Ovary (tissue), 9 donors: ENCODE data around the gene SLC22A12. TPM values are rescaled to one million over a fixed set of nuclear protein-coding genes. Genes with fewer than 3 reads are reported as not detected.
A peak's percentile ranks its signal among the peaks of the same experiment; 100 is the strongest.

ENCODE experiments used
- DNase-seq, 5 donors: peaks; one replicate each; pipeline ENCODE4 v3.0.0-alpha.2; 2019 to 2020
- H3K27ac ChIP-seq, 2 donors: fragments of 200-600 bp; one replicate each; pipeline versions ENCODE4 v1.5.1 to v1.8.0; 2019 to 2022
- H3K27me3 ChIP-seq: fragments of 200-600 bp; one replicate; pipeline ENCODE4 v1.8.0; 2022
- H3K36me3 ChIP-seq: fragments of 200-600 bp; sonication (generic); one replicate; pipeline ENCODE4 v1.5.1; 2019
- H3K4me1 ChIP-seq: one replicate; pipeline ENCODE4 v1.8.1; 2013; ENCODE audit warnings: mild to moderate bottlenecking, moderate library complexity; ENCODE audit not compliant: insufficient read depth
- H3K4me3 ChIP-seq: fragments of 200-600 bp; sonication (generic); one replicate; pipeline ENCODE4 v1.5.1; 2017
- H3K9me3 ChIP-seq, 2 donors: fragments of 200-600 bp in 1 of 2; sonication (generic) in 1 of 2; one replicate each; pipeline versions ENCODE4 v1.5.1 to v1.8.1; 2013 to 2019; ENCODE audit warnings: mild to moderate bottlenecking in 1 of 2, moderate library complexity in 1 of 2
- CTCF ChIP-seq, 3 donors: fragments of 450-650 bp in 2 of 3; fragments of 200-600 bp in 1 of 3; IDR thresholded peaks; one replicate each; pipeline versions ENCODE4 v1.5.1 to v1.8.0; 2016 to 2022; ENCODE audit warnings: antibody characterized with exemption in 3 of 3, mild to moderate bottlenecking in 1 of 3
- EP300 ChIP-seq: sonication (generic); formaldehyde crosslinking; IDR thresholded peaks from one replicate; pipeline ENCODE4 v1.6.1; 2017; ENCODE audit warnings: antibody characterized with exemption
- POLR2A ChIP-seq: fragments of 450-650 bp; IDR thresholded peaks from one replicate; pipeline ENCODE4 v1.6.1; 2017; ENCODE audit warnings: antibody characterized with exemption, mild to moderate bottlenecking, moderate library complexity
- WGBS, 3 donors: extraction: QIAGEN DNeasy Blood & Tissue Kit in 1 of 3; methylation state at CpG; one replicate each; pipeline versions ENCODE4 v1.1.5 to v1.1.7; 2013 to 2017; 5-methylcytosine and 5-hydroxymethylcytosine counted together
- intact Hi-C, 4 donors: fragments of 100-400 bp; cut with DNase I; formaldehyde crosslinking; loops; one replicate each; pipeline versions ENCODE4 v1.11.0 to v1.15.1; 2022 to 2023
- polyA plus RNA-seq, 2 donors: library from polyadenylated mRNA; stranded (reverse); fragments of 200-250 nt in 1 of 2; fragments of 350-450 nt in 1 of 2; fragmentation: Illumina TruSeq in 1 of 2; extraction: RNeasy Lipid Tissue Mini Kit (QIAGEN cat#74804) in 1 of 2; gene quantifications; one replicate each; pipeline ENCODE4 v1.2.3, GENCODE V29; 2013 to 2014
- total RNA-seq, 7 donors: library from RNA; depleted of rRNA in 2 of 7; stranded (reverse); fragments of >200 nt in 2 of 7; fragmentation: NEBNext Ultra II Directional in 3 of 7; extraction: Animal tissue kit (Norgen Biotek cat#: 25700) in 3 of 7; gene quantifications; one replicate each; pipeline versions ENCODE4 v1.1.0 to v1.2.4, GENCODE V29; 2016 to 2023
- donor health status: DM: no; HTN: no; CAD: no; lungs with moderate emphysema.
- donor health status: DM: no; HTN: no; CAD: no.
- donor health status: Bipolar disorder and iron deficiency.
- donor health status: DM: yes; HTN: yes; CAD: no.
- donor health status: DM: no; HTN: no; CAD: no.
- donor health status: DM: yes; HTN: yes; CAD: no.

SLC22A12 gene
- total and polyA plus RNA-seq, 9 donors: not detected

DNA sequence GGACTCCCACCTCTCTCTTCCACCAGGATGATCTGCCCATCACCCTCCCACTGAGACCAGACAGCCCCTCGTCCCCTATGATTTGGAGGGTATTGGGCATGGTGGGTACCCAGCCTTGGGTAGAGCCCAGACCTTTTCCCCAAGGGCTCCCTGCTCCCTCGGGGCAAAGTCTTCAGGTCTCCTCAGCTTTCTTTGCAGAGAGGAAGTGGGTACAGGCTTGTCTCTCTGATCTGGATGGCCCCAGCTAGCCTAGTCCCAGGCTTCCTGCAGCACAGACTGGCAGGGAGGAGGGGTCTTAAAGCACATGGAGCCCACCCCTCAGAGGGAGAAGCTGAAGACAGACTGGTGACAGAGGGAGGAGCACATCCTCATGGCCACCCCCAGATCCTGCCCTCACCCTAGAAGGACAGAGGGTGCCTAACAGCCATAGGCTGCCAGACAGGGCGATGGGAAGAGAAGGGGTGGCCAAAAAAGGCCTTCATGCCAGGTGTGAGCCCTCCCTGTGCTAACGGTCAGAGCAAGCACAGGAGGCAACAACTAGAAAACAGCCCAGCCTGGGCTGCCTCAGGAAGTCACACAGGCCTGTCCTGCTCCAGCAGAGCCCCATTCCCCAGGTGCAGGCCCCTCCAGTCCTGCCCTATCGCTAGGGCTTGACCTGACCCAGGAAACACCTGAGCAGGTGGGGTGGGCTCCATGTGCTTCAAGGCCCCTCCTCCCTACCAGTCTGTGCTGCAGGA is 30.4 kb downstream of the SLC22A12 start:
- TF ChIP-seq EP300: no peak
- no peak for TF ChIP-seq POLR2A
- no peak for TF ChIP-seq CTCF (IDR thresholded peaks at IDR 0.05)
- peak overlapping the region; percentile 45 to 88 for H3K27ac ChIP-seq
- WGBS, 3 donors: 81 to 90% (median 87%) methylated on average over 5 of the region's 5 CpGs

DNA sequence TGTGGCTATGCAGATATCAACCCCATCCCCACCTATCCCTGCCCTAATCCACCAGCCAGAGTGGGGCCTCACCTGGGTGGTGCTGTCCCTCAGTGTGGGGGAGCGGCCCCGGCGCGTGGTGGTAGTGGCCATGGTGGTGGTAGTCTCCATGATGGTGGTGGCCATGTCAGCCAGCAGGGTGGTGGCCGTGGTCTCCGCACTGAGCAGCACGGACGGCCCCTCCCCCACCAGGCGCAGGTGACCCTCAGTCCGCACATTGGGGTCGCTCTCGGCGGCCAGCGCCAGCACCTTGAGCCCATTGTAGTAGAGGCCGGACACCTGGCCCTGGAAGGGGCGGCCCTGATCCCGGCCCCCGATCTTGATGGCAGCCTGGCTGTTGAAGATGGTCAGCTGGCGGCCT is 31.7 kb downstream of the SLC22A12 start:
- Histone ChIP-seq H3K27me3 (no peaks in the 10 kb centered on the region), H3K4me3 (no peak overlapping the region), H3K9me3 (no peaks in the 10 kb centered on the region), H3K36me3 (no peaks in the 10 kb centered on the region), H3K4me1 (peaks cover 35% of the 10 kb centered on the region), H3K27ac (no peak overlapping the region)
- DNase-seq: no peak
- TF ChIP-seq POLR2A (no peak), CTCF (IDR thresholded peaks at IDR 0.05) (no peak), EP300 (no peak)
- intact Hi-C loops: no loop called here
- WGBS, 3 donors: 93 to 95% (median 93%) methylated on average over 15 to 19 of the region's 19 CpGs

More for the DNA sequence above, 30.4 kb downstream of the SLC22A12 start:
- Histone ChIP-seq H3K36me3 (no peaks in the 10 kb centered on the region), H3K27me3 (no peaks in the 10 kb centered on the region), H3K4me3 (no peak overlapping the region), H3K9me3 (no peaks in the 10 kb centered on the region), H3K4me1 (peaks cover 35% of the 10 kb centered on the region)
- intact Hi-C loops: no loop called here
- no peak for DNase-seq

- 82 to 89% (median 88%) methylated on average over 4 of the region's 4 CpGs for WGBS, 3 donors
- no peaks in the 10 kb centered on the region for H3K36me3 ChIP-seq
- H3K27ac ChIP-seq: no peak overlapping the region
- no peak overlapping the region for H3K4me3 ChIP-seq
- DNase-seq: no peak
- TF ChIP-seq POLR2A: no peak
- no peak for TF ChIP-seq CTCF (IDR thresholded peaks at IDR 0.05)
- TF ChIP-seq EP300: no peak
- H3K4me1 ChIP-seq: peaks cover 19% of the 10 kb centered on the region
- H3K27me3 ChIP-seq: no peaks in the 10 kb centered on the region
- no peaks in the 10 kb centered on the region for H3K9me3 ChIP-seq
- intact Hi-C loops: no loop called here
These were observed 34.0 kb downstream of the SLC22A12 start for GRCh38 chr11:64624883-64625481.

DNA sequence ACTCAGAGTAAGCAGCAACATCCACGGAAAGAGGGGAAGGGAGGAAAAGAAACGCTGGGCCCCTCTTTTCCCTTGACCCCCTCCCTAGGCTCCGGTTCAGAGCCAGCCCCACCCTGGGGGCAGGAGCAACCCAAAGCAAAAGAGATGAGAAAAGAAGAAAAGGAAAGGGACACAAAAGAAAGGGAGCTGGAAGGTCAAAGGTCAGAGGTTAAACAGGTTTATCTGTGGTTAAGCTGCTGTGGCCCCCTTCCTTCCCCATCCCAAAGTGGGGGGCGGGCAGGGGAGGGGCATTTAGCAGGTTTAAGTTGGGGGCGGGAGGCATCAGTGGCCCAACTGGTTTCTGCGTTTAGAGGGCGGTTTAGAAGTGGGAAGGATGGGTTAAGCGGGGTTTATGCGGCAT is 35.6 kb downstream of the SLC22A12 start:
- intact Hi-C loops: no loop called here
- no peaks in the 10 kb centered on the region for H3K9me3 ChIP-seq
- H3K27ac ChIP-seq: no peak overlapping the region
- no peaks in the 10 kb centered on the region for H3K36me3 ChIP-seq
- peaks cover 4% of the 10 kb centered on the region for H3K4me1 ChIP-seq
- 81 to 83% (median 83%) methylated on average over 9 of the region's 9 CpGs for WGBS, 3 donors
- no peak for DNase-seq
- H3K4me3 ChIP-seq: no peak overlapping the region
- TF ChIP-seq POLR2A (no peak), EP300 (no peak), CTCF (IDR thresholded peaks at IDR 0.05) (no peak)
- no peaks in the 10 kb centered on the region for H3K27me3 ChIP-seq
